HG02588 (cell line): ENCODE data around the gene MYBBP1A.

Source experiments
- ATAC-seq: cut with Tn5 transposase; IDR thresholded peaks from one replicate; pipeline ENCODE4 v1.9.1; 2021; ENCODE audit warnings: mild to moderate bottlenecking, moderate library complexity; ENCODE audit not compliant: unreplicated experiment

Gene MYBBP1A

GRCh38 chr17:4539025-4539424 lies 16.2 kb downstream of the MYBBP1A start:
- ATAC-seq = no peak

DNA sequence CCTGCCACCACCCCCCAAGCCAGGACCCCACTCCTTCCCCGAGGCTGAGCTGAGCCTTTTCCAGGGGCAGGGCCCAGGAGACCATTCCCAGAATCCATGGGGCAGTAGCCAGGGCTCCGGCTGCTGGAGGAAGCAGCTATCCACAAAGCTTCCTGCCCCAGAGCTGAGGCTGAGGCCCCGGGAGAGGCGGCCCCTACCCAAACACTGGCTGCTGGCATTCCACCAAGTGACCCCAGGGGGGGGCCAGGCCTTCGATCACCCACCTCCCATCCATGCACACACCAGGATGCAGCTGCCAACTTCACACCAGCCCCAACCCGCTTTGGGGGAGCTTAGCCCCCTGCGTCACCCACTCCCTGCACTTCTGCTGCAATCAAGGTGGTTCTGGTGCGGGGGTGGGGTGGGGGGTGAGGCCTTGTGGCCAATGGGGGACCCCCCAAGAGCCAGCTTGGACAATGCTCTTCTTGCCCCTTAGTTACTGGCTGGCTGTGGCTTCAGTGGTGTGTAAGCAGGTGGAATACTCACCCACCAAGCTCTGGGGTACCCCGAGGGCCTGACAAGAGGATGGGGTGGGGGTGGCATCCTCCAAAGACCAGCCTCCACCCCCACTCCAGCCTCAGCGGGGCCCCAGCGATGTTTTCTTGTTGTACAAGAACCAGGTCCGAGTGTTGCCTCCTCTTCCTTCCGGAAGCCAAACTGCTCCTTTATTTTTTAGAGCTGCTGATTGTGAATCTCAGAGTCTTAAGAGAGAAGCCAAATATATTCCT lies 16.8 kb downstream of the MYBBP1A start:
- no peak for ATAC-seq

DNA sequence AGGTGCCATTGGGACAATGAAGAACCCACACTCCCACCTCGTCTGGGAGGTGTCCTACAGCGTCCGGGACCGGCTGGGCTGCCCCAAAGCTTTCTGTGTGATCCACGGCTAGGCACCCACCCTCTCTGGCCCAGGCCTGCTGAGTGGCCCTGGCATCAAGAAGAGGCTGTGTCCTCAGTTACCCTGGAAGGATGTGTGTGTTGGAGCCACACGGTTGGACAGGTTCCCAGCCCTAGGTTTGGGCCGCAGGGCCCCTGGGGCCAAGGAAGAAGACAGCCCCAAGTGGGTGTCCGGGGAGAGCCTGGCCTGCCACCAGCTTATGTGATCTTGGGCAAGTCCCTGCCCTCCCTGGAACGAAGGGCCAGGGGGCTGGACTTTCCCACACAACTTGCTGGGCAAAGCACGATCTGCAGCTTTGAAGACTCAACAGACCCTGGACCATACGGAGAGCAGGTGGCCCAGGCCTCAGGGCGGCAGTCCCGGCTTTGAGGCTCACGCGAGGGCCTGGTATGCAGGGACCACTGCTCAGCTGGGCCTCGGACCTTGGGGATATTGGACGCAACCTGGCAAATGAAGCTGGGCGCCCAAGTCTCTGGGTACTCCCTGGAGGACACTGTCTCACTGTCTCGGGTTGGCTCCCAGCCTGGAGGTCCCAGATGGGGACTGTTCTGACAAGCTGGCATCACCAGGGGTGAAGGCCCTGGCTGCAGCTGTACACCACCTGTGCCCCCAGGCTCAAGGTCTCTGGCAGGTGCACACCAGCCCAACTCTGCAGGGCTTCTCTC lies 17.5 kb downstream of the MYBBP1A start:
- no peak for ATAC-seq

DNA sequence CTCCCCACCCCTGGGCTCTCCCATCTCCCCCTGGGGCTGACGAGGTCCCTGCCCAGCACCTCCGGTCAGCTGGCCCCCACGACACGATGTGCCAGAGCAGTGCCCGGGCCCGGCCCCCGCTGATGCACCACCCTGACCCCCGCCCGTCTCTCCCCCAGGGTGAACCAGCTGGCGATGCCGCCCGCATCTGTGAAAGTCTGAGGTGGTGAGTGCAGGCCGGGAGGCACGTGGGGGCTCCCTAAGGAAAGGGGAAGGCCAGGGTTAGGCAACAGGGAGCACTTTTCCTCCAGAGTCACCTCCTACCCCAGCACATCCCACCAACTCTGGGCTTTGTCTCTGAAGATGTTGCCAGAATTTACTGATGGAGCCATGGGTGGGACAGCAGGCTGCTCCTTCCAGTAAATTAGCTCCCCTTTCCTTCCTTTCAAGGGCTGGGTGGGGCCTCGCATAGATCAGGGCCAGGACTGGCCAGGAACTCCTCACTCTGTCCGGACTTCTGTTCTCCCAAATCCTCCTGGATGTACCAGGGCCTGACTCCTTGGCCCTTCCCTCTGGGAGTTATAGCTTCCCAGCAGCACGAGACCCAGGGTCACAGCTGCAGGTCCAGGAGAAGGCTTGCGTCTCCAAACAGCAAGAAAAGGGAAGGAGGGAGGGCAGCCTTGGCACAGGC lies 18.3 kb downstream of the MYBBP1A start:
- no peak for ATAC-seq

- ATAC-seq = no peak
Measured at GRCh38 chr17:4536259-4536741, 18.9 kb downstream of the MYBBP1A start.

DNA sequence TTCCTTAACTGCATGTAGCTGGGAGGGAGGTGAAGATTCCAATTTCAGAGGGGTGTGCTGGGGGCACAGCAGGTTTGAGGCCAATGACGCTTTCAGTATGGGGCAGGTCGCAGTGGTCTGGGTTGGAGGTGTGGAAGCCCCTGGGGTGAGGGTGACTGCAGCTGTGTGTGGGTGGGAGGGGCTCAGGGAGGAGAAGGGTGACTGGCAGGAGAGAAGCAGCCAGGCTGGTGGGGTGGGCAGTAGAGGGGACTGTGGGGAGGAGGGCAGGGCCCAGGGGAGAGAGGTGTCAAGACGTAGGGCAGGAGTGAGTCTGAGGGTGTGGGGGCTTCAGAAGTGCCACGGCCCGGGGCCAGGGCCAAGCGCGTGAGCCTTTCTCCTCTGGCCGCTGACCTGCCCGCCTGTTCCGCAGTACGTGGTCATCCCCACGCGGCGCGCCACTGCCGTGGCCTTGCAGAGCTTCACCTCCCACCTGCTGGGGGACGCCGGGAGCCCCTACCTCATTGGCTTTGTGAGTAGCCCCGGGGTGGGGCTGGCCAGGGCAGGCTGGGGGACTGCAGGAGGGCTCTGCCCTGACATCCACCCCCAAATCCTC lies 19.4 kb downstream of the MYBBP1A start:
- ATAC-seq = no peak

GRCh38 chr17:4534928-4535666 lies 20.1 kb downstream of the MYBBP1A start:
- no peak for ATAC-seq

DNA sequence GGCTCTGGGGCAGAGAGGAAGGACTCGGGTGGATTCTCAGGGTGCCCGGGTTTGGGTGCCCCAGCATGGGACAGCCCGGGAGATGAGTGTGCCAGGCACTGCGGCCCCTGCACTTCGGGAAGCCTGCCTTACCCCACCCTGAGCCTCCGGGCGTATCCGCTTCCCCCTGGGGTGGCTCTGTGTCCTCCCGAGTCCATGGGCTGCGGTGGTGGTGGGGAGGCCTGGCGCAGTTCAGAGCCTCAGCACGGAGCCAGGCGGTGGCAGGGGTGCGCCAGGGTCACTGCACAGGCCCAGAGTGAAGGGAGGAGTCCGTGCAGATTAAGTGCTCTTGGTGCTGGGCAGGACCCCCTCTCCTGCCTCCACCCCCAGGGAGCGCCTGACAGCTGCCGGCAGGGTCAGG lies 20.7 kb downstream of the MYBBP1A start:
- no peak for ATAC-seq

- no peak for ATAC-seq
Measured at GRCh38 chr17:4533523-4534504, 21.4 kb downstream of the MYBBP1A start.

DNA sequence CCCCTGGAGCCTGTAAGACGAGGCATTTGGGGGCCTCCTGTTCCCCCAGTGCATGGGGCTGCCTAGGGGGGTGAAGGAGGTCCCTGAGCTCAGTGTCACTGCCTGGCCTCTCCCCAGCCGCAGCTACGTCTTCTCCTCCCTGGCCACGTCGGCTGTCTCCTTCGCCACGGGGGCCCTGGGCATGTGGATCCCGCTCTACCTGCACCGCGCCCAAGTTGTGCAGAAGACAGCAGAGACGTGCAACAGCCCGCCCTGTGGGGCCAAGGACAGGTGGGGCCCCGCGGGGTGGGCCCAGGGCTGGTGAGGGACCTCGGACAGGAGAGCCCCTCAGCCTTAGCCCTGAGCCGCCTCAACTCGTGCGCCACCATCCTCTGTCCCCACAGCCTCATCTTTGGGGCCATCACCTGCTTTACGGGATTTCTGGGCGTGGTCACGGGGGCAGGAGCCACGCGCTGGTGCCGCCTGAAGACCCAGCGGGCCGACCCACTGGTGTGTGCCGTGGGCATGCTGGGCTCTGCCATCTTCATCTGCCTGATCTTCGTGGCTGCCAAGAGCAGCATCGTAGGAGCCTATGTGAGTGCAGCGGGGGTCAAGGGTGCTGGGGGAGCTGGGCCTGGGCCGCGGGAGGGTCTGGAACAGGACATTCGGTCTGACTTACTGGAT lies 22.2 kb downstream of the MYBBP1A start:
- no peak for ATAC-seq

GRCh38 chr17:4531988-4532736 lies 23.0 kb downstream of the MYBBP1A start:
- ATAC-seq = no peak

GRCh38 chr17:4530799-4531730 lies 24.1 kb downstream of the MYBBP1A start:
- ATAC-seq = no peak

- ATAC-seq = no peak
Measured at GRCh38 chr17:4529533-4530152, 25.5 kb downstream of the MYBBP1A start.

- ATAC-seq = no peak
Measured at GRCh38 chr17:4527566-4528125, 27.5 kb downstream of the MYBBP1A start.

DNA sequence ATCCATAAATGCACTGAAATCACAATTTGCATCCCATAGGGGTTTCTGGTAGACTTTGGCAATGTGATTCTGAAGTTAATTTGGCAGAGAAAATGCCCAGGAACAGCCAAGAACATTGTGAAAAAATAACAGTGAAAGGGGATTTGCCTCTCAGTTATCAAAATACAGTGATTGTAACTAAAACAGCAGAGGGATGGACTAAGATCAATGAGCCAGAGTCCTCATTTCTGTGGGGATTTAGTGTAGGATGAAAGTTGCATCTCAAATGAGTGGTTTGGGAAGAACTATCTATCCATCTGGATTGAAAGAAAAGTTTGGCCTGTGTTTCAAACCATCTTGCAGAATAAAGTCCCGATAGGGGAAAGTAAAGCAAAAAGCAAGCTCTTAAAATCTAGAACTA lies 28.1 kb downstream of the MYBBP1A start:
- no peak for ATAC-seq

DNA sequence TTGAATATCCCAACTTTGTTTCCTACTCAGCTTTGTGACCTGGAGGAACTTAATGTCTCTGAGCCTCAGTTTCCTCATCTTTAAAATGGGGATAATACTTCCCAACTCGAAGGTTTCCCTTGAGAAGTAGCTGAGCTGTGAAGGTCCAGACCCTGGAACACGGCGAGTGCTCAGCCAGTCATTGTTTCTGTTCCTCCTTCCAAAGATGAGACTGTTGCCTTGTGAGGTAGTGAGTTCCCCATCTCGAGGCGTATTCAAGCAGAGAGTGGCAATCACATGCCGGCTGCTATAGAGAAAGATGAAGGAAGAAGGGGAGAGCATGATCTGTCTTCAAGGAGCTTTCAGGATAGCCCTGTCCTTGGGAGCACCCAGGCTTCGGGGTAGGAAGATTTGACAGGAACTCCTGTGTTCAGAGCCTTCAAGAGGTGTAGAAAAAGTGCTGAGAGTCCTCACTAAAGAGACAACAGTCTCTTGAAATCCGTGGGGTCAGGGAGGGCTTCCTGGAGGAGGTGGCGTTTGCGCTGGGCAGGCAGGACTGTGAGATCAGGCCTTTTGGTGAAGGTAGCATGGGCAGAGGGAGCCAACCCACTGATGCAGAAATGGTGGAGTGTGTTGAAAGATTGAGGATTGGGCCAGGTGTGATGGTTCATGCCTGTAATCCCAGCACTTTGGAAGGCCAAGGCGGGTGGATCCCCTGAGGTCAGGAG lies 29.3 kb downstream of the MYBBP1A start:
- ATAC-seq = no peak
